ENCODE measurements around the gene ACSM5.

GRCh38 chr16:20401475-20402016 lies 7.8 kb upstream of the ACSM5 start:
- TF ChIP-seq CTCF (conservative IDR thresholded peaks at IDR 0.05; ENCODE audit: low read depth, low read length) (no peak), EZH2 (IDR thresholded peaks at IDR 0.05; ENCODE audit: borderline replicate concordance, low read depth, low read length, poor library complexity, severe bottlenecking) (no peak)

Data from A673 (cell line).